ENCODE data around the gene GJA5.

GRCh38 chr1:147721716-147722115 lies 38.7 kb downstream of the GJA5 start:
- TF ChIP-seq, protein P1, sequence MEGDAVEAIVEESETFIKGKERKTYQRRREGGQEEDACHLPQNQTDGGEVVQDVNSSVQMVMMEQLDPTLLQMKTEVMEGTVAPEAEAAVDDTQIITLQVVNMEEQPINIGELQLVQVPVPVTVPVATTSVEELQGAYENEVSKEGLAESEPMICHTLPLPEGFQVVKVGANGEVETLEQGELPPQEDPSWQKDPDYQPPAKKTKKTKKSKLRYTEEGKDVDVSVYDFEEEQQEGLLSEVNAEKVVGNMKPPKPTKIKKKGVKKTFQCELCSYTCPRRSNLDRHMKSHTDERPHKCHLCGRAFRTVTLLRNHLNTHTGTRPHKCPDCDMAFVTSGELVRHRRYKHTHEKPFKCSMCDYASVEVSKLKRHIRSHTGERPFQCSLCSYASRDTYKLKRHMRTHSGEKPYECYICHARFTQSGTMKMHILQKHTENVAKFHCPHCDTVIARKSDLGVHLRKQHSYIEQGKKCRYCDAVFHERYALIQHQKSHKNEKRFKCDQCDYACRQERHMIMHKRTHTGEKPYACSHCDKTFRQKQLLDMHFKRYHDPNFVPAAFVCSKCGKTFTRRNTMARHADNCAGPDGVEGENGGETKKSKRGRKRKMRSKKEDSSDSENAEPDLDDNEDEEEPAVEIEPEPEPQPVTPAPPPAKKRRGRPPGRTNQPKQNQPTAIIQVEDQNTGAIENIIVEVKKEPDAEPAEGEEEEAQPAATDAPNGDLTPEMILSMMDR (IDR thresholded peaks at IDR 0.05; ENCODE audit: low read depth, low read length) = no peak
- TF ChIP-seq POLR2A (IDR thresholded peaks at IDR 0.05; ENCODE audit: extremely low read depth, insufficient read length) = no peak

Measured in NB4 (cell line).